Activated CD4-positive, alpha-beta T cell treated with anti-CD3 and anti-CD28 coated beads, Interleukin-2, Interleukin-4, amounts not matched to agents 100 ng/mL and 50 ng/mL, durations not matched to agents 16 hours and 8 hours (primary cell): Measurements from ENCODE around the gene CSNK1G2.
"Not testable (repeated sequence)": the region's sequence is repeated elsewhere in the genome, so short reads cannot be mapped to it uniquely, and the experiment has no call there.

Experiments
- DNase-seq: peaks from one replicate; pipeline ENCODE4 v3.0.0-alpha.2; 2020; ENCODE audit warnings: low spot score

Gene CSNK1G2

DNA sequence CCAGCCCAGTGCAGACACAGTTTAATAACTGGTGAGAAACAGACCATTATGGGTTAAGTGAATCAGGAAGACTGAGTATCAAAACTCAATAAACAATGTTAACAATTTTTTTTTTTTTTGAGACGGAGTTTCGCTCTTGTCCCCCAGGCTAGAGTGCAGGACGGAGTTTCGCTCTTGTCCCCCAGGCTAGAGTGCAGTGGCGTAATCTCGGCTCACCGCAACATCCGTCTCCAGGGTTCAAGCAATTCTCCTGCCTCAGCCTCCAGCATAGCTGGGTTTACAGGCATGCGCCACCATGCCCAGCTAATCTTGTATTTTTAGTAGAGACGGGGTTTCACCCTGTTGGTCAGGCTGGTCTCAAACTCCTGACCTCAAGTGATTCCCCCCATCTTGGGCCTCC is 47.5 kb downstream of the CSNK1G2 start:
- not testable (repeated sequence) for DNase-seq

DNA sequence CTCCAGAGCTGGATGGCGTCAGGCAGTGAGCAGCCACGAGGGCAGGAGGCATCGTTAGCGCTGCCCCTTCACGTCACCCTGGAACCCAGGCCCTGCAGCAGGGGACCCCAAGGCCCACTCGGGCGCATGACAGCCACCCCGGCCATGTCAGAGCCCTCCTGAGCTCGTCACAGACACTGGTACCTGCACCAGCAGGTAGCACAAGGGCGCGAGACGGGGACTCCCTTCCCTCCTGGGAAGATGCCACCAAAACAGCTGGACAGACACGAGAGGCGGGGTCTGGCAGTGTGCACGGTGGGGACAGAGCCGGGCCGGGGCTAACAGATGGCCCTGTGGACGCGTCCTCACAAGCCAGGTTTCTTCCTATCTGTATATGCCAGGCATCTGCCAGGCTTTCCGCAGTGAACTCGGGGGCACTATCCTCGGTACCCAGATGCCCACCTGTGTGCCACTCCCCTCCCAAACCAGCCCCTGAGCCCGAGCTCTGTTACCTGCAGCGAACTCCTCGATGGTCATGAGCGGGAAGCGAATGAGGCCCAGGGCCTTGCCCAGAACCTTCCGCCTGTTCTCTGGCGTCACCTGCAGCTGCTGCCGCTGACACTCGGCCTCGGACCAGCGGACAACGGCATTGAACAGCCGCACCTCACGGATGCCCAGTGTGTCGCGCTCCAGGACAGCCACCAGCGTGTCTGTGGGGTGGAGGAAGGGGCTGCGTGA is 48.7 kb downstream of the CSNK1G2 start:
- no peak for DNase-seq

DNA sequence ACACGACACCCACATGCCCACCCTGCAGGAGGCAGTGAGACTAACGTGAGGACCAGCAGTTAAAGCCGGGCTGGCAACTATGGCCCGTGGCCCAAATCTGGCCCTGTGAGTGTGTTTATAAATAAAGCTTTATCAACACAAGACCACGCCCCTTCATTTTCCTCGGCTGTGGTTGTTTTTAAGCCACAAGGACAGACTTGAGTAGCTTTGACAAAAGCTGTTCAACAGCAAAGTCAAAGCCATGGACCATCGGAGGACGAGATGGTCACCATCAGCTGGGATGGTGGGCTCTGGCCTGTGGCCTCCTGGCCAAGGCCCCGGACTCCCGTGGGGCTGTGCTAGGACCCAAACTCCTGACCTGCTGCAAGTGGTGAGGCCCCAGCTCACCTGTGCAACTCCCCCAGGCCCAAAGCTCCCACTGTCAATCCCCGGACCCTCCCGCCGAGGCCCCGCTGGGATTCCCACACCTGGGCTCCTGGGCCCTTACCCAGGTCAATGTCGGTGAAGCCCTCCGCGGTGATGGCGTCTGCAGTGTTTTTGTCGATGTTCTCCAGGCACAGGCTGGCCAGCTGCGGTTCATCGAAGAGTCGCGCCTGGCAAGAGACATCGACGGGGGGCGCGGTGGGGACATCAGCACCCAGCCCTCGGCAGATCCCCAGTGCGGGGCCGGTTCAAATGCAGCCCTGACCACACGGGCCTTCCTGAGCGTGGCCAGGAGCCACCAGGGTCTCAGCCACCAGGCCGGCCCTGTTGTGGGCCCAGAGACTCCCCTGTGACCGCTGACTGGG is 49.5 kb downstream of the CSNK1G2 start:
- no peak for DNase-seq

DNA sequence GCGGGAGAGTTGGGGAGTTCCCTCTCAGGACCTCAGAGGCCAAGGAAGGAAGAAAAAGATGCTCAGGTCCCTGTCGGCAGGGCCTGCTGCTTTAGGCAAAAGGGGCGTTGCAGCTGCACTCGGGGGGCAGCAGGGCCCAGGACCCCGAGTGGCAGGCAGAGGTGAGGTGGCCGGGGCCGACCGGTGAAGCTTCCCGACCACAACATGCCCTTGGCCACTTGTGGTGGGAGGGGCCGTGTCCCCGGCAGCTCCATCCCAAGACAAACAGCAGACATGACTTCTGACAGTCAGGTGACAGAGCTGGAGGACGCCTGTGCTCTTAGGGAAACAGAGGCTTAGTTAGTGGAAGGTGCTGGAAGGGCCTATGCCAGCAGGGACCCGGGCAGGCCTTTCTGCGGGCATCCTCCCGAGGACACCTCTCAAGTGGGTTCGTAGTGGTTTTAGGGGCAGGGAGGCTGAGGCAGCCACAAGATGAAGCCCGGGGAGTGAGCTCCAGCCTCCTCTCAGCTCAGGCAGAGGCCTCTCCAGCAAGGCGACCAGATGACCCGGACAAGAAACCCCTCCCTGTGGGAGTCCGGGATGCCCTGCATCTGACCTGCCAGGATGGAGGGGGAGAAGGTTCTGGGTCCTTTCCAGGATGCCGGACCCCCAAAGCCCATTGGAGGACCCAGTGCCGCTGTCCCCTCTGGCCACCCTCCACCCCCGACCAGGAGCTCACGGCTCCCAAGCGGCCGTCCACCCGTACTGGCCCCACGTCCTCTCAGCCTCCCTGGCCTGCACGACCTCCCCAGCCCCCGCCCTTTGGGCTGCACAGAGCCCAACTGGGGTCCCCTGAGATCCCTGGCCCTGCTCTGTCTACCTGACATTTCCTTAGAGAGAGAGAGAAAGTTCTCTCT is 50.3 kb downstream of the CSNK1G2 start:
- no peak for DNase-seq

DNA sequence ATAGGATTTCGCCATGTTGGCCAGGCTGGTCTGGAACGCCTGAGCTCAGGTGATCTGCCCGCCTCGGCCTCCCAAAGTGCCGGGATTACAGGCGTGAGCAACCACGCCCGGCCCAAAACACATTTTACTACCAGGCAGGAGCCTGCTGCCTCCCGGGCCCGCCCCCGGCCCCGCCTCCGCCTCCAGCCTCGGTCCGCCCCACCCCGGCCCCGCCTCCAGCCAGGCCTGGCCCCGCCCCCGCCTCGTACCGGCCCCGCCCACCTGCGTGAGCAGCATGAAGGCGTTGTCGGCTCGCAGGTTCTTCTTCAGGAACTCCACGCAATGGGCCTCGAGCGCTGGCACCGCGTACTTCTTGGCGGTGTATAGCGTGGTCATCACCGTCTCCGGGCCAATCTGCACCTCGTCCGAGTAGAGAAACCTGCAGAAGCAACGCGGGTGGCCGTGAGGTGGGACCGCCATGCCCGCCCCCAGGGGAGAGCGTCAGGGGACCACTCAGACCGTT is 51.8 kb downstream of the CSNK1G2 start:
- DNase-seq, result peak; percentile 9

DNA sequence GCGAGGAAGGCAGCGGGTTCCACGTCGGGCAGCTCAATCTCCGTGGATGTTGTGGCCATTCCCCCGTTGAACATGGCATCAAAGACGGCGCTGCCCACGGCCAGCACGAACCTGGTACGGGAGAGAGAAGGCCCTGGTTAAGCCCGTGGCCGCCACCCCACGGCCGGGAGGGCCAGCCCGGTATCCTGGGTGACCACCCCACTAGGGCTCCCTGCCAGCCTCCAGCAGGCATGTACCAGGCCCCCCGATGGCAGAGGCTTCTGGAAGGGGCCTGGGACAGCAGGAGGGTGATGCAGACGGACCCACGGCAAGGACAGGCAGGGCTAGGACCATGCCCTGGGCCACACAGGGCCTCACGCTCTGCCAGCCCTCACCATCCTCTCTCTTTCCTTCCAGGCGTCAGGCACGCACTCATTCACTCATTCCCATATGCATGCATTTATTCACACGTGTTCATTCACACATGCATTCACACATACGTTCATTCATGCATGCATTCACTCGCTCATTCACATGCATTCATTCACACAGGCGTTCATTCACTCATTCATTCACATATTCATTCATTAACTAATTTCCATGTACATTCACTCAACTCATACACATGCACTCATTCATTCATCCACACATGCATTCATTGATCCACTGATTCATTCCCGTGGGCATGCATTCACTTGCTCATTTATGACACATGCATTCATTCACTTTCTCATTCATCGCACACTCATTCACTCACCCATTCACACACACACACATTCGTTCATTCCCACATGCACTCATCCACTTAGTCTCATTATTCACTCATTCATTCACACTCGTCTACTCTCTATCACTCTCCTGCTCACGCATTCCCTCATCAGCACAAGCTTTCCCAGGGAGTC is 56.6 kb downstream of the CSNK1G2 start:
- no peak for DNase-seq

DNA sequence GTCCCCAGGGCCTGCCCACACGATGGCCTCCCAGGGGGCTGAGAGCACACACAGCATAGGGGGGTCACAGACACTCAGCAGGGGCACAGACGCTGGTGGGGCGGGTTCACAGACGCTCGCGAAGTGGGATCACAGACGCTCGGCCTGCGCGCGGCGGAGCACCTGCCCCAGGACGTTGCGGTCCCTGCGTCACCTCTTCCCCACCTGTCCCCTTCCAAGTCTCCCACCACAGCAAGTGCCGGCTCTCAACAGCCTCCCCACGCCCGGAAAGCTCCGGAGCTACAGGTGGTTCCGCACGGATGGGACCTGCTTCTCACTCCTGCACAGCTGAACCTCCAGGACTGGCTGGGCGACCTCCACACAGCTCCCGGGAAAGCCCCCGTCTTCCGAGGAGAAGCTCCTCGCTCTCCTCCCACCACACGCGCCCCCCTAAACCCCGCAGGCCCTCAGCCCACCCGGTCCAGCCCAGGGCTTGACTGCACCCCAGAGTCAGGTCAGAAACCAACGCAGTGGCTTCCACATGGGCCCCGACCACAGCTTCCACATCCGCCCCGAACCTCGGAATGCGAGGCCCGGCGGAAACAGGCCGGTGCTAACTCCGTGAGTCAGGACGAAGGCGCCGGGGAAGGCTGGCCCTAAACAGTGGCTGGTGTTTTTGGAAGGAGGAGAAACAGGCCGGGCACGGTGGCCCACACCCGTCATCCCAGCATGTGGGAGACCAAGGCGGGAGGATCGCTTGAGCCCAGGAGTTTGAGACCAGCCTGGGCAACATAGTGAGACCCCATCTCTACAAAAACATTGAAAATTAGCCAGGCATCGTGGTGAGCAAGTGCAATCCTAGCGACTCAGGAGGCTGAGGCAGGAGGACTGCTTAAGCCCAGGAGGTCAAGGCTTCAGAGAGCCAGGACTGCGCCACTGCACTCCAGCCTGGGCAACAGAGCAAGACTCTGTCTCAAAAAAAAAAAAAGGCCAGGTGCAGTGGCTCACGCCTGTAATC is 58.0 kb downstream of the CSNK1G2 start:
- DNase-seq, result no peak

DNA sequence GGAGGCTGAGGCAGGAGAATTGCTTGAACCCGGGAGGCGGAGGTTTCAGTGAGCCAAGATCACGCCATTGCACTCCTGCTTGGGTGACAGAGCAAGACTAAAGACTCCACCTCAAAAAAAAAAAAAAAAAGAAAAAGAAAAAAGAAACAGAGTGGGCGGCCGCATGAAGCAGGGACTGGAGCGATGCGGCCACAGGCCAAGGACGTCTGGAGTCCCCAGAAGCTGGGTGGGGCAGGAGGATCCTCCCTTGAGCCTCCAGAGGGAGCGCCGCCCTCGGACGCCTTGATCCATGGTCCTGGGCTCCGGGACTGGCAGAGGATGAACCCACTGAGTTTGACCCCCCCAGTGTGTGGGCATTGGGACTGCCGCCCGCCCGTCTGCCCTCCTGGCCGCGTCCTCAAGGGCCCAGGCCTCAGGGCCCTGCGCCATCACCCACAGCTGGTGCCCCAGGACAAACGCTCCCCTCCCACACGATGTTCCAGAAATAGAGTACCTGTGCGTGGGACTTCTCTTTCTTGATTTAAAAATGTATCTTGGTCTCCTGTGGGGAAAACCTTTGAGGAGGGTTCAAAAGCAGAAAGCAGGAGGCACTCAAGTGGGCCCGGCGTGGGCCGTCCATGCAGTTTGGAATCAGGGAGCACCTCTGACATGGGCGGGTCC is 59.0 kb downstream of the CSNK1G2 start:
- DNase-seq, result no peak

DNA sequence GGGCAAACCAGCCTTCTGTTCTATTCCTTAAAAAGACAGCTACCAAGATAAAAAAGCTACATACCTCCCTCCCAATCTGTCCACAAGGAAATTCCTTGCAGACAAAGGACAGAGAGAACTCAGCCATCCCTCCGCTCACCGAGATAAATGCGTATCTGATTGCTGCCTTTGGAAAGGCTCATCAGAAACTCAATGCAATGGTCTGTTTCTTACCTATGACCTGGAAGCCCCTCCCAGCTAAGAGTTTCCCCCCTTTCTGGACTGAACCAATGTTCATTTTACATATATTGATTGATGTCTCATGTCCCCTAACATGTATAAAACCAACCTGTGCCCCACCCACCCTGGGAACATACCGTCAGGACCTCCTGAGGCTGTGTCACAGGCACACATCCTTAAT is 62.9 kb downstream of the CSNK1G2 start:
- DNase-seq, result no peak

DNA sequence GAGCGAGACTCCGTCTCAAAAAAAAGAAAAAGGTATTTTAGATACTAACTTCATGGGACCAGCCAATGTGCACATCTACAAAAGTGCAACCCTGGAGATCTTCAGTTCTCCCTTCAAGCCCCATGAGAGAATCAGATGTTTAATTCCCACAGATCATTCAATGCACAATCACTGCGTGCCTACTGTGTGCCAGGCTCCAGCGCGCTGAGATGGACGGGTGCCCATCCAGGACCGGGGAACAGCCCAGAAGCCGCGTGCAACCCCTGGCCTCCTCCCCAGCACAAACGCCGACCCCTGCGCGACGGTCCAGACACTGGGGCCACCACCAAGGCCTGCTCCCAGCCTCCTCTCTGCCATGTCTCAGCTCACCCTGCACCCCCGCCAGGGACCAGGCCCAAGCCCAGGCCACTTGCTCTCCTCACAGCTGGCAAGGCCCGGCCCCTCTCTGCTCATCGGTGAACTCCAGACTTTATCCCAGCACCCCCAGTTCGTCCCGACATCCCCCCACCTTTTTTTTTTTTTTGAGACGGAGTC is 69.2 kb downstream of the CSNK1G2 start:
- DNase-seq, result no peak

DNA sequence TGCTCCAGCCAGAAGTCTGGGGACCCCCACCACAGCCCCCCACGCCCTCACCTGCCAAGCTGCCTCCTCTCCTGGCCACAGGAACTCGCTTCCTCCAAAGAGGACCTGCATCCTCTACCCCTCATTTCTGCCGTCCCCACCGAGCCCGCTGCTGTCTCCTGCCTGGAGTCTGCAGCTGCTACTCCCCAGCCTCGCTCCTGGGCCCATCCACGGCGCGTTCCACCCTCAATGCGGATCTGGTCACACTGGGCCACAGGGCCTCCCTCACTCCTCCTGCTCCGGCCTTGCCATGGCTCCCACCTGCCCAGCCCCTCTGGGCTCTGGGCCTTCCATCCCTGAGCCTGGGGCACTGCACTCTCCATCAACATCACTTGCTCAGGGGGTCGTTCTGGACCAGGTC is 70.2 kb downstream of the CSNK1G2 start:
- no peak for DNase-seq

DNA sequence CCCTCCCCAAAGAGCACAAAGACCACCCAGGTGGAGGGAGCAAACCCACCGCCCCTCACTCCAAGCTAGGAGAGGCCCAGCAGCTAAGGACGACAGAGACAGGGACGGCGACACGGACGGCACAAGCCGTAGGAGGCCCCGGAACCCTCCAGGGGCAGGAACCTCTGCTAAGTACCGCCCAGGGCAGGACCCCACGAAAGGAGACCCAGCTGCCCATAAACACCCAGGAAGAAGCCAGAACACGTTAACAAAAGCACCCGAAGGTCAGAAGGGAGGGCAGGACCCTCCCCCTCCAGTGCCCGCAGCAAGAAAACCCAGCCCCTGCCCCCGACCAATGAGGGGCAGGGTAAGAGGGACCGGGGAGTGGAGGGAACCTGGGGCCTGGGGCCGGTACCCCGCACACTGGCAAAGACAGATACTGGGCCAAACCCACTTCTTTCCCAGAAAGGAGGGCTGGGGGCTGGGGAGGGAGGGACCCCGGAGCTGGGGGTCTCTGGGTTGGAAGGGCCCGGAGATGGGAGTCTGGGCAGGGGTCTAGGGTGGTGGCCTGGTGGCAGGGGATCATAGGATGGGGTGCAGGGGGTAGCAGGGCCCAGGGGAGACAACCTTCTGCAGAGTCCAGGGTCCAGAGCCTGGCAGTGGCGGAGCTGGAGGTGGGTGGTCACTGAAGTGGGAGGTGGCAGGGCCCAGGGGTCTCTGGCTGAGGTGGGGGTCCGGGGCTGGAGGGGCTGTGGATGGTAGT is 72.1 kb downstream of the CSNK1G2 start:
- no peak for DNase-seq

DNA sequence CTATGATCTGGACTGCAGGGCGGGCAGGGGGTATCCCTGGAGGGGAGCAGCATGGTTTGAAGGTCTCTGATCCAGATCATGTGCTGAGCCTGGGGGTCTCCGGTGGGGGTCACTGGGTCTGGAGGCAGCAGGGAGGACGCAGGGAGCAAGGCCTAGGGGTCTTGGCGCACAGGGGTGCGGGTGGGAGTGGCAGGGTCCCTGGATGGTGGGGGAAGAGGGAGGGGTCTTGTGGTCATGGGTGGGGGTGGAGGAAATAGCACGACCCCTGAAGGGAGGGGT is 72.7 kb downstream of the CSNK1G2 start:
- DNase-seq, result no peak

DNA sequence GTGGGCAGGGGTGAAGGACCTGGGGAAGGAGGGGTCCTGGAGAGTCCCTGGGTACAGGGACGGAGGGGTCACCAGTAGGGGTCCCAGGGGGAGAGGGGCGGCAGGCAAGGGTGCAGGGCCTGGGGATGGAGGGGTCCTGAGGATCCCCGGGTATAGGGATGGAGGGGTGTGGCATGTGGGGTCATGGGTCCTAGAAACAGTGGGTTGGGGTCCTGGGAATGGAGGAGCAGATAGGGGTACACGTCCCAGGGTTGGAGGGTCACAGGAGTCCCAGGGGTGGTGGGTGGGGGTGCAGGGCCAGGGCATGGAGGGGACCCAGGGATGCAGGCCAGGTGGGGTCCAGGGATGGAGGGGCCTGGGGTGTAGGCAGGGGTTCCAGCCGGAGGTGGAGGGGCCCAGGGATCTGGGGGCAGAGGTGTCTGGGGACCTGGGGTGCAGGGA is 73.2 kb downstream of the CSNK1G2 start:
- DNase-seq, result no peak

DNA sequence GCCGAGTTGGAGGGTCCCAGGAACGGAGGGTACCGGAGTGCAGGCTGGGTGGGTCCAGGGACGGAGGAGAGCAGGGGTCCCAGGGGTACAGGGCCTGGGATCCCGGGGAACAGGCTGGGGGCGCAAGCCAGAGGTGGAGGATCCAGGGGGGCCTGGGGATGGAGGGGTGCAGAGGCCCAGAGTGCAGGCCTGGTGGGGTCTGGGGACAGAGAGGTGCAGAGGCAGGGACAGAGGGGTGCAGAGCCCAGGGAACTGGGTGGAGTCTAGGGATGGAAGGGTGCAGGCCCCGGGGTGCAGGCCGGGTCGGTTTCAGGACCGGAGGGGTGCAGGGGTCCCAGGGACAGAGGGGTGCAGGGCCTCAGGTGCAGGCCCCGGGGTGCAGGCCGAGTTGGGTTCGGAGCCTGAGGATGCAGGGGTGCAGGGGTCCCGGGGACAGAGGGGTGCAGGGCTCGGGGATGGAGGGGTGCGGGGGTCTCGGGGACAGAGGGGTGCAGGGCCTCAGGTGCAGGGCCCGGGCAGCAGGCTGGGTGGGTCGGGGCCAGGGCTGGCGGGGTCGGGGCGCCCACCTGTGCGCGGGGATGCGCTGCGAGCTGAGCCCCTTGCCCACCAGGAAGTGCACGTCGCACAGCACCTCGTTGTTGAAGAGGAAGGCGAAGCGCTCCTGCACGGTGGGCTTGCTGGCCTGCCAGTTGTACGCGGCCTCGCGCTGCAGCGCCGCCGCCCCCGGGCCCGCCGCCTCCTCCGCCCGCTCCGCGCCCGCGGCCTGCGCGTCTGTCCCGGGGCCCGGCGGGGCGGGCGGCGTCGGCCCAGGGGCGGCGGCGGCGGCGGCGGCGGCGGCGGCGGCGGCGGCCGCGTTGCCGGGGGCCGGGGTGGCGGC is 74.0 kb downstream of the CSNK1G2 start:
- DNase-seq, result peak; percentile 6

DNA sequence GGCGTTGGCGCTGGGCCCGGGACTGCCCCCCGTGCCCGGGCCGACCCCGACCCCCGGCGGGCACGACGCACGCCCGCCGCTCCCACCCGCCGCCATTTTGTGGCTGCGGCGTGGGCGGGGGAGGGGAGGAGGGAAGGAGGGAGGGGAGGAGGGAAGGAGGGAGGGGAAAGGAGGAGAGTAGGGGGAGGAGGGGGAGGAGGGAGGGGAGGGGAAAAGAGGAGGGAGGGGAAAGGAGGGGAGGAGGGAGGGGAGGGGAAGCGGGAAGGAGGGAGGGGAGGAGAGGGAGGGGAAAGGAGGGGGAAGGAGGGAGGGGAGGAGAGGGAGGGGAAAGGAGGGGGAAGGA is 74.6 kb downstream of the CSNK1G2 start, which contains the start of gene BTBD2:
Gene BTBD2 (minus strand): TSS at position 107 of the 343 bp plus-strand sequence. CDS start 11 bp downstream, at position 96.
- DNase-seq, result peak; percentile 62

DNA sequence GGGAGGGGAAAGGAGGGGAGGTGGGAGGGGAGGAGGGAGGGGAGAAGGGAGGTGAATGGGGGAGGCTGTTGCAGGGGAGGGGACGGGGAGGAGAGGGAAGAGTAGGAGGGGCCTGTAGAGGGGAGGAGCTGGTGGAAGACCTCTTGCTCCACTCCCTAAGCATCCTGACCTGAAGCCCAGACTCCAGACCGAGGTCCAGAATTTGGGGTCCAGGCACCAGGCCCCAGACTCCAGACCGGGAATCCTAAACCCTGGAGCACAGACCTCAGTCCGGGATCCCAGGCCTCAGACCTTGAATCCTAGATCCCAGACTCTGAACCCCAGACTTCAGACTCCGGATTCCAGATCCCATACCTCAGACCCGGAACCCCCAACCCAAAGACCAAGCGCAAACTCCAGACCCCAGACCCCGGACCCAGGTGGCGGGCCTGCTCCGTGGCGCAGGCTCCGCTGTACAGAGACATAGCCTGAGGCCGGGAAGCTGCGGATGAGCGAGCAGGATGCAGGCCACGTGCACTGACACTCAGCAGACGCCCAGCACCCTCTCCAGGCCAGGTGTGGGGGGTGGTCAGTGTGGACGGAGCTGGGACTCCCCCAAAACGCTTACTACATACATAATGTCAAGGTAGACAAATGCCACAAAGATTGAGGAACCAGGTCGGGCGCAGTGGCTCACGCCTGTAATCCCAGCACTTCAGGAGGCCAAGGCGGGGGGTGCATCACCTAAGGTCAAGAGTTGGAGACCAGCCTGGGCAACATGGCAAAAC is 75.3 kb downstream of the CSNK1G2 start:
- peak; percentile 64 for DNase-seq
